8988T (cell line): Measurements from ENCODE around the gene APLNR.

Source experiments
- DNase-seq: peaks from one replicate; pipeline ENCODE4 v3.0.0; 2011

APLNR gene

DNA sequence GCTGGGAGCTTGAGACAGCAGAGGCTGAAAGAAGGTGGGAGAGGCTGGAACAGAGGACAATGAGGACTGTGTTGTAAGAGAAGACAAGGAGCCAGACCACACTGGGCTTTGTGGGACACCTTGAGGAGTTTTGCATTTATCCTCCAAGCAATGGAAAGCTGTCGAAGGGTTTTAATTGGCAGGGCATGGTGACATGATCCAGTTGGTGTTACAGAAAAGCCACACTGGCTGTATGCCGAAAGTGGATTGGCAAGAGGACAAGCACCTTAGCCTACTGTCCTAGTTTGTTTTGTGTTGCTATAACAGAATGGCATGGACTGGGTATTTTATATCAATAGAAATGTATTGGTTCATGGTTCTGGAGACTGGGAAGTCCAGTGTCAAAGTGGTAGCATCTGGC lies 14.0 kb upstream of the APLNR start:
- DNase-seq: no peak

DNA sequence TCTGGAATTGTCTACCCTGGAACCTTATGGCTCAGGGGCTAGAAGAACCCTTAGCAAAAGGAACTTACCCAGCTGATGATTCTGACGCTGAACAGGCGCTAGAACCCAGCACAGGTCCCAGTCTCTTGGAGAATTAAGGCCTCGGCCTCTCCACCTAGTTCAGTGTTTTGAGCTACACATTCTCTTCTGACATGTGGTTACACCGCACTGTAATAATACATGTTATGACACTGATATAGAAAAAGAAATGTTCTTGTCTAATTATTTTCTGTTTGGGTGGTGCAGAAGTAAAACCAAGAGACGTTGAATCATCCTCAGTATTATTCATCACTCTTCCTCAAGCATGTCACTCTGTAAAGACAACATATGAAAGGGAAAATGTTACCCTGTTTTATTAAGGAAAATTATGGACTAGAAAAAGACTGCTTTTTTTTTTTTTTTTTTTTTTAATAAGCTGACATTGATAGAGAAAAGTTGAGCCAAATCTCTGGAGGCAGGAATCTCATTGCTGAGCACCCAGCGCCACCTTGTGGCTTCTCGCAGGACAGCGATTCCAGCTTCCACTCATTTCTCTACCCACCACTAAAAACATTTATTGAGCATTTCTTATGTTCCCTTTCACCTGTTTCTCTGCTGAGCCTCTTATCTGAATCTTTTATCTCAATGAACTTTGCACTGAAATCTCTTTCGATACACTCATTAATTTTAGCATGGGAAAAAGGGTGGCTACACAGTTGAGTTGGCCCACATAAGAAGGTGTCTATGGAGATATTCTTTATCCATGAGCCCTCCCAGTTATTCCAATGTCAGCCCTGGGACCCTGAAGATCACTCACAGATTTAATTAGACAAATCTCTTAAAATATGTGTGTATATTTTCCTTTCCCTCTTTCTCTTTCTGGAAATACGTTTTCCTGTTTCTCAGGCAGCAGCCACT lies 12.6 kb upstream of the APLNR start:
- DNase-seq: no peak

DNA sequence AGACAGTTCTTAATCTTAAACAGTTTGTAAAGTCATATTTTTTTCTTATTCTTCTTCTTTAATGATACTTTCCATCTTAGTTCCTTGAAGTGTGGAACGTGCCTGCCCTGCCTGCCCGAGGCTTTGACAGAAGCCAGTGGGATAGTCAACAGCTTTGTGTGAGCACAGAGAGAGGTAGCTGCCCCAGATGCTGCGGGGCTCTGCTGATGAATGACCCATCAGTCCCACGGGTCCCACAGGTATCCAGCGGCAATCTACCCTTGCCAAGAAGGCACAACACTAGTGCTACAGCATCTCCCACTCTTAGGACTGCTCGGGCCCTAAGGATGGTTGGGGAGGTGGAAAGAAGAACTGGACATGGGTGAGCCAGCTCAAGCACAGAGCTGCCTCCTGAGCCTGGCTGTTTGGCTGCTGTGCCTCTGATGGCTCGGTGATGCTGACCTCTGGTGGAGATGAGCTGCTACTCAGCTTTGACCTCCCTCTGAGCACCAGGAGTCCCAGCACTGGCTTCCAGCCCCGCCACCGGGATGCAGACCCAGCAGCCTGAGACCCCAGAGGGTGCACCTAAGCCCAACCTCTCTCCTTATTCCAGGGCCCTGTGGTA lies 11.8 kb upstream of the APLNR start:
- peak; percentile 74 for DNase-seq

DNA sequence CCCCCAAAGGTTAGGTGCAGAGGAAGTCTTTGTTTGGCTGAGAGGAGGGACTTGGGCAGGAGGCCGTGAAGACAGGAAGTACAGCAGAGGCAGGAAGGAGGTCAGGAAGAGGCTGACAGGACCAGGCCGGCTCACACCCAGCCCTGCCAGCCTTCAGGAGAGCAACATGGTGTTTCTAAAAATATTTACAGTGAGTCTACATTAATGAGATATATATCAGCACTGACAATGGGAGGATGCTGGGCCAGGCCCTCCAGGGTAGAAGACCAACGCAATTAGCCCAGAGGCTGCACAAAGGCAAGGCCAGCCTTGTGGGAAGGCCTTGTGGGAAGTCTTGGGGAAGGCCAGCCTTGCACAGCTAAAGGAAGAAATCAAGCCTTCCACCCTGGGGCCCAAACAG lies 7.9 kb upstream of the APLNR start:
- no peak for DNase-seq

DNA sequence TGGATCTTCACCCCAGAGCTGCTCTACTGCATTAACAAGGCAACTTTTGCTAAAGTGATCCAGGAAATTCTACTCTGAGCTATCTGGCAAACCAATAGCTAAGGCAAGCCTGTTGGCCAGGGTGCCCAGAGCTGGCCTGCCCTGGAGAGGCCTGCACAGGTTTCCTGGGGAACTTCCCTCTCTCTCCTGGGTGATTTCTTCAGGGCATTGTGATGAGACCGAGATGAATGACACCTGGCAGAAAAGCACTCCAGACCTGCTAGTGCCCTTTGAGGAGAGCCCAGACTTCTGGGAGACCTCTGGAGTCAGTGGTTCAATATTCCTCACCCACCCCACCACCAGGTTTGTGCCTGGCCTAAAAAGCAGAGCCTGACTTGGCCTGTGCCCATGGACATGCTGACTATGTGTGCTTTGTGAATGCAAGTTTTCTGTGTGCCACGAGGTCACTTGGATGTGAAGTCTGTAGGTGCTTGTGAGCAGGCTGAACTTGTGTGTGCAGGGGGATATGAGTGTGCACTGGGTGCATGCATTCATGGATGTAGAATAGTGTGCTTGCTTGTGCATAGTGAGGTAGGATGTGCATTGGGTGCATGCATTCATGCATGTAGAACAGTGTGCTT lies 4.4 kb upstream of the APLNR start:
- no peak for DNase-seq

DNA sequence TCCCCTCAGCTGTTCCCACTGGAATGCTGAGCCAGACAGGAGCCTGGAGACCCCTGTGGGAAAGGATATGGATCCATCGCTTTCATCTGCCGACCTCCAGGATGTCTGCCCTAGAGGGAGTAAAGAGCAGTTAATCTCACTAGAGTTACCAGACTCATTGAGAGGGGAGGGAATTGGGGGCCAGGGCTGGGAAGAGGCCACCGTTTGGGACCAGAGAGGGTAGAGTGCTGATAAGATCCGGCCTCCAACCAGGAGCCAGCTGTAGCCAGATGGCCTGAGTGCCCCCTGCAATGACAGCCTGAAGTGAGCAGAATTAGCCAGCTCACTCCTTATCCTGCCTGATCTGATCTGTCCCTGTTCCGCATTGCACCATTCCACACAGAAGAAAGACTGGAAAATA lies 3.7 kb upstream of the APLNR start:
- DNase-seq: no peak

DNA sequence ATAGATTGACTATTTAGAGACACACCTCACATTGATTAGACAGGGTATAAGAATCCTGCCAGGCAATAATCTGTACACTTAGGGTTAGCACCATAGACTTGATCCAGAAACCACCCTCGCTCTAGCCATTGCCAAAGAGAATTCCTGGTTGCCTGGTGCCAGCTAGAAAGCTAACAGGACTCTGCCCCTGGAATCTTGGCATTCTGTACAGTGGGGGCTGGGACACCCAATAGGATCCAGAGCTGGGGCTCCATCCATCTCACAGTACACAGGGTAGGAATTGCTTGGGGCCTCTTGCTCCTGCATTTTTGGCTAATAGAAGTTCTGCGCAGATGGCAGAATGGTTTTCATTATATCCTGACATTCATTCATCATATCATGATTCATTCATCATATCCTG lies 3.0 kb upstream of the APLNR start:
- DNase-seq: no peak

DNA sequence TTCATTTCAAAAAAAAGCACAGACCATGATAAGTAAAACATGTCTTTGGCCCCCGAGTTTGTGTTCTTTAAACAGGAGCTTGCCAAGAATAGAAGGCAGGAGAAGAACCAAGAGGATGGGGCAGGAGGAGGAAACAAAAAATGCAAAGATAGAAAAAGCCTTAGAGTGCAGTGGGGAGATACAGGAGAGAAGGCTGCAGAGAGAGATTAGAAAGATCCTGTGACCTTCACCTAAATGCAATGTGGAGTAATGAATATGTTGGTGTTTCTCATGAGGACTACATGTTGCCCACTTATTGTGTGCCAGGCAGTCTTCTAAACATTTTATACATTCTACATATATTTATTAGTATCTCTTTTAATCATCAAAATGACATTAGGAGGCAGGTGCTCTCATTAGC lies 2.3 kb upstream of the APLNR start:
- DNase-seq: no peak

DNA sequence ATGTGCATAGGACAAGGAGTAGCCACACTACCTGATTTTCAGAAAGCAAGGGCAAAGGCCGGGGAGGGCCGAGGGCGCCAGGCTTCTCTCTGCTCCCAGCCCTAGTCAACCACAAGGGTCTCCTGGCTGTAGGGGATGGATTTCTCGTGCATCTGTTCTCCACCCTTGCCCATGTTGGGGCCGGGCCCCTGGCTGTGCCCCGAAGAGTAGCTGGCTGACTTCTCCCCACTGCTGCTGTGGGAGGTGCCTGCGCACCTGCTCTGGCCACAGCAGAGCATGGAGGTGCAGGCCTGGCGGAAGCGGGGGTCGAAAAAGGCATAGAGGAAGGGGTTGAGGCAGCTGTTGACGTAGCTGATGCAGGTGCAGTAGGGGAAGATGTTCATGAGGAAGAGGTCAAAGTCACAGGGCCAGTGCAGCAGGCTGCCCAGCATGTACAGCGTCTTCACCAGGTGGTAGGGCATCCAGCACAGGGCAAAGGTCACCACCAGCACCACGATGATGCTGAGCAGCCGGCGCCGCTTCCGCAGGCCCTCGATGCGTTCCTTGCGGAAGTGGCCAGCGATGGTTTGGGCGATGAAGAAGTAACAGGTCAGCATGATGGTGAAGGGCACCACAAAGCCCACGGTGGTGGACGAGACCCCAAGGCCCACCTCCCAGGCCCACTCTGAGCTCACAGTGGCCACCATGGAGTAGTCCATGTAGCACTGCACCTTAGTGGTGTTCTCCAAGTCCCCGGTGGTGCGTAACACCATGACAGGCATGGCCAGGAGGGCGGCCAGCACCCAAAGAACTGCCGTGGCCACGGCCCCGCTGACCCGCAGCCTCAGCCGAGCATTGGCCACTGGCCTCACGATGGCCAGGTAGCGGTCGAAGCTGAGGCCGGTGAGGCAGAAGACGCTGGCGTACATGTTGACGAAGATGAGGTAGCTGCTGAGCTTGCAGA lies 1.0 kb downstream of the APLNR start:
- no peak for DNase-seq

DNA sequence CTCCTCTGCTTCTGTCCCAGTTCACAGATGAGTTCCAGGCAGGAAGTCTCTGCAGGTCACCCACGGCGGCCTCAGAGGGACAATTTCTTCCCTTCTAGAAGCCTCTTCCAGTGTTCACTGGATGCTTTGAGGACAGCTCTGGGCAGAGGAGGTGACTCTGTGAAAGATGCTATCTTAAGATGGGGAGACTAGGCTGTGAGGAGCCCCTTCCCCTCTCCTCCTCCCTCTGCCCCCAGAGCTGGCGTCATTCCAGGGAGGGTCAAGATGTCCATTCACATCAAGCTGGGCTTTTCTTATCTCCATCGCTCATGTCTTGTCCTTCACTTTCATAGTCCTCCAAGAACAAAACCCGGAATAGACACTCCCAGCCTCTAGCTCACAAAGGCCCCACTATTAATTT lies 3.3 kb downstream of the APLNR start:
- no peak for DNase-seq

DNA sequence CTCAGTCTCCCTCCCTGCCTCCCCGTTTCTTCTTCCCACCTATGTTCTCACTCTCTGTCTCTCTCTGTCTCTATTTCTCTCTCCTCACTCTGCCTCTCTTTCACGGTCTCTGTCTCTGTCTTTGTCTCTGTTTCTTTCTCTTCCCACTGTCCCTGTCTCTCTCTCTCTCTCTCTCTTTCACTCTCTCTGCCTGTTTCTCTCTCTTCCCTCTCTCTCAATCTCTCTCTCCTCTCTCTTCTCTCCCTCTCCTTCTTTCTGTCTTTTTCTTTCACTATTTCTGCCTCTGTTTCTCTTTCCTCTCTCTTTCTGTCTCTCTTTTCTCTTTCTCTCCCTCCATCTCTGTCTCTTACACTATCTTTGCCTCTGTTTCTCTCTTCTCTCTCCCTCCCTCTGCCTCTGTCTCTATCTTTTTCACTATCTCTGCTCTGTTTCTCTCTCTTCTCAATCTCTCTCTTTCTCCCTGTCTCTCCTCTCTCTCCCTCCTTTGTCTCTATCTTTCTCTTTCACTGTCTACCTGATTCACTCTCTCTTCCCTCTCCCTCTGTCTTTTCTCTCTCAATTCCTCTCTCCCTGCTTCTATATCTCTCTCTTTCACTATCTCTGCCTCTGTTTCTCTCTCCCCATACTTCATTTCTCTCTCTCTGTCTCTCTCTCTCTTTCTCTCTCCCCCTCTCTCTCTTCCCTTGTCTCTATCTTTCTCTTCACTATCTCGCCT lies 5.4 kb downstream of the APLNR start:
- no peak for DNase-seq

DNA sequence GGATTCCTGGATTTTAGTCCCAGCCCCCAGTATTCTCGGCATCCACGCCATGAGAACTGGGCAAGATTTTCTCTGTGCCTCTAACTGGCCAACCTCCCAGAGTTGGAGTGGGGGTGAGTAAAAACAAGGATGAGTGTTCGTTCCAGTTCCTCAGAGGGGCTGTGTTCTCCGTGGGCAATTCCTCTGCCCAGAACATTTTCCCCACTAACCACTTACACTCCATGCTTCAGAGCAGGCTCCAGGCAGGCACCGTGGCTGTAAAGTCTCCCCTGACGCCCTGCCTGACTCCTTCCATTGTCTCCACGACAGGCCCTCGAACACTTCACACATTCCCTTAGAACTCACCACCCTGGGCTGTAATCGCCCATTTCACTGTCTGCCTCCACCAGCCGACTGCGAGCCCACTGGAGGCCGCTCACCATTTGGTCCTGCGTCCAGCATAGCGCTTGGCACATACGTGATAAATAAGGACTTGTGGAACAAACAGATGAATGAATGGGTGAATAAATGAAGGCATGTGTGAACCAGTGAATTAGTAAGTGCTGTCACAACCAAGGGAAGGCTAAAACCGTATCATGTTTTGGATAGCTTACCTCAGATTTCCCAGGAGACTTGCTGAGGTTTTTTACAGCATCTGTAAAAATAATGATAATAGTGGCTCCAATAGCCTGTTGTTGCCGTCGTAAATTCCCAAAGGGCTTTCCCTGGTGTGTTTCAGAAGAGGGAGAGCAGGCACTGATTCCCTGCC lies 6.1 kb downstream of the APLNR start:
- no peak for DNase-seq

DNA sequence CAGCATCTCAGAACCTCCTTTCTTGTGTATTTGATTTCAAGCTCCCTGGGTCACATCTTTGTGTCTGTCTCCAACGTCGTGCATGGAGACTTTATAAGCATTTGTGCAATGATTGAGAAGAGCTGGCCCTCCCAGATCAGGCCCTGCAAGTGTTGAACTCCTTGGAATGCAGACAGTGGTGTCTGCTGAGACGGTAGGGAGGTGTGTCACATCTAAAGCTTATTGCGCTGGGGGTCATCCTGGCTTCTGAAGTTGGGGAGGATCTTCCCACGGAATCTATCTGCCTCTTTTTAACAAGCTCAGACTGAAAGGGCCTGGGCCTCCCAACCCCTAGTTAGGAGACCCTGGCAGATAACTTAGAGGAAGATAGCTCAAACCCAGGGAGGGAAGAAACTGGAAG lies 6.7 kb downstream of the APLNR start:
- DNase-seq: no peak

DNA sequence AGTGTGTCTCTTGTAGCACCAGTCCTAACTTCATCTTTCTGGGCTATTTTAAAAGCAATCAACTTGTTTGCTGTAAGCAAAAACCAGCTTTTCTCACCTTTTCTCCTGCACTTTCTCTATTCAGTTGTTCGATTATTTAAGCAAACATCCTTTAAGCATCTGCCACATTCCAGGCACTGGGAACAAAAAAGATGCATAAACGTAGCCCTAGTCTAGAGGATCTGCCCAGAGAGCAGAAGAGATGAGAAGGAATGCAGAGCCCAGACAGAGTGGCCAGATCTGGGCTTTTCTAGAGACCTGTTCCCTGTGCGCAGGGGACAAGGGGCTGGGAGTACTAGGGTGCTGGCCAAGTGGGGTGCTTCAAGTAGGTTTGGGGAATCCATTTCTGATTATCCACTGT lies 8.4 kb downstream of the APLNR start:
- no peak for DNase-seq

DNA sequence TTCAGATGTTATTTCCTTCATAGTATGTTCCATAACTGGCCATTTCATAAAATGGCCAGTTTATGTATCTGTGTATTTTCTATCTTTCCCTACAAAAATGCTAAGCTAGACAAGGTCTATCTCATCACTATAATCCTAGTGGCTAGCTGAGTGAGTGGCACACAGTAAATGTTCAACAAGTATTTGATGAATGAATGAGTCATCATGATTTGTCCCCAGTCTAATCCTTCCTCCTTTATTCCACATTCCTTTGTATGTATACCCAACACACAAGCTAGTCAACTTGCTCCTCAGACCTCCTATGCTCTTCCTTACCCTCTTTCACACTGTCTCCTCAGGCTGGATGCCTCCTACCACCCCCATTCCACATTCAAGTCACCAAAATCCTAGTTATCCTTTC lies 12.5 kb downstream of the APLNR start:
- no peak for DNase-seq

DNA sequence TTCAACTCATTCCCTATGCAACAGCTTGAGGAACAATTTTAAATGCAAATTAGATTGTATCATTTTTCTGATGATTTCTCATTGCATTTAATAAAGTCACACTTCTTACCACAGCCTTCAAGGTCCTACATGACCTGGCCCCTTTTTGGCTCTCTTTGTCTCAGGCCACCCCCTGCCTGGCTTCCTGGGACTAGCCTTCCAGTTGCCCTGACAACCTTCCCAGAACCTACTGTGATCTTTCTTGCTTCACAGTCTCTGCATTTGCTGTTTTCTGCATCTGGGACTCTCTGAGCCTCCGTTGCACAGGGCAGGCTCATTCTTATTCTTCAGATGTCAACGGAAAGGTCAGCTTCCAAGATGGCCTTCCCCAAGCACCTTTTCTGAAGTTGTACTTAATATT lies 12.9 kb downstream of the APLNR start:
- no peak for DNase-seq

DNA sequence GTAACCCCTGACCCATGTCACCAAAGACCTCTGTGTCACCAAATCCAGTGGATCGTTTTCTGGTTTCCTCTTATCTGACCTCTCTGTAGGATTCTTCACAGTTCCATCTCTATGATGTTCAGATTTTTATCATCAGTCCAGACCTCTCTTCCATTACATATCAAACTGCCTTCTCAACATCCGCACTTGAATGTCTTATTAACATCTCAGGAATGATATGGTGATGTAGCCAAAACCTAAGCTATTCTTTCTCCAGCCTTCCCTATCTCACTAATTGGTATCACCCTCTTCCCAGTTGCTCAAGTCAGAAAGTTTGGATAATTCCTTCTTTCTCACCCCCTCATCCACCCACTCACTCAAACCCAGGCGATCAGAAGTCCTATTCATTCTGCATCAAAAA lies 13.4 kb downstream of the APLNR start:
- no peak for DNase-seq

DNA sequence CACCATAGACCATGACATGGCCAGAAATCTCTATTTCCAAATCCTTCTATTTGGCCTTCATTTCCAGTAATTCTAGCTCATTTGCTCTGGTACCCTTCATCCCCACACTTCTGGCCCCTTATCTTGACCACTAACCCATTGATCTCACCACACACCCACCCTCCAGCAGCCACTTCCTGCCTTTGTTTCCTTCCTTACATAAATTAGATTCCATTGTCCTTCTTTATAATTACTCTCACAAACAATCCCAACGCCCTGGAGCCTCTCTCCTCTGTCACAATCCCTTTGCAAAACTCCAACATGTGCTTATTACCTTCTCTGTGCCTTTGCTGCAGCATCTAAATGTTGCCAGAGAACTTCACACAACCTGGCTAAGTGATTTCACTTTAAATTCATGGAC lies 14.8 kb downstream of the APLNR start:
- no peak for DNase-seq

DNA sequence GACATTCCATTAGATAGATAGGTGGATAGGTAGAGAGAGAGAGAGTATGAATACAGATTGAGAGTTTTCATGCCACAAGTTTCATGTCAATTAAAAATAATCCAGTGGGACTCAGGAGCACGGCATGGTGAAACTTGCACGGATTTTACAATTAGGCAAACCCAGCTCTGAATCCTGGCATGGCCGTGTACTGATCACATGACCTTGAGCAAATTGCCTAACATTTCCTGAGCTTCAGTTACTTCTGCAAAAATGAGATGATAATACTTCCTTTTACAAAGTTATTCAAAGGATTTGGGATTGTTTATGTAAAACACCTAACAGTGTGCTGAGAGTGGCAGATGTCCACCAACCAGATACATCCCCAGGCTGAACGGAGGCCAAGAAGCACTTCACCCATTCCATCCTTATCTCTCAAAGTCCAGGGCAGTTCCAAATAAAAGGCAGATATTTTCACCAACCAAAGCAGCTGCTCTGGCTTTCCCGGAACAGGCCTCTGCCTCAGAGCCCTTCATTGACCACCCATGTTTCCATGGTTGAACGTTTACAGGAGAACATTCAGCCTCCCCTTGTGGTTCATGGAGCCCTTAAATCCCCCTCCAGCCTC lies 17.9 kb downstream of the APLNR start:
- no peak for DNase-seq

DNA sequence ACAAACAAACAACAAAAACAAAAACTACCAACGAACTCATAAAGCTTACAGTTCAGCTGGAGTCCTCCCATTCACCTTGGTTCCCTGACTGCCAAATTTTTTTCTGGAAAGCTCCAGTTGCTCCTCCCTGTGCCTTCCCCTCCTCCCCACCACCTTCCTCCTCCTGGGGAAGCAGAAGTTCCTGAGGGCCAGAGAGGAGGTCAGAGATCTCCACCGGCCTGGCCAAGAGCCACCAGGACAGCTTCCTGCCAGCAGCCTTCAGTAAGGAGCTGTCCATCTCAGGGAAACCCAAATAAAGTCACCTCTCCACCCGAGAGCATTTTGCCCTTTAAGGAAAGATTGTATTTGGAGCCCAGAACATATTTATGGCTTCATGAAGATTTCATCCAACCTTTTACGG lies 20.0 kb downstream of the APLNR start:
- DNase-seq: no peak

DNA sequence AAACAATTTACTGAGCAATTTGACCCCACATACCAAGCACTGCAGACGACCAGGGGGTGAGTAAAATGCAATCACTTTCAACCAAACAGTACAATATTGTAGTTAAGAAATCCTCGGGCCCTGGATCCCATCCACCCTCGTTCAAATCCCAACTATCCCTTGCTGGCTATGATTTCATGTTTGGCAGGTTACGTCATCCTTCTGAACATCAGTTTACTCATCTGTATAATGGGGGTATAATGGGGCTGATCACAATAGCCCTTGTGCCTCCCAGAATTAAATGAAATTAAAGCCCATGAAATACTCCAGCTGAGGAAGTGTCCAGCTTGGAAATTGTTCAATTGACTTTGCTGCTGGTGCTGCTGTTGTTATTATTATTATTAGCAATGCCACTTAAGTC lies 20.6 kb downstream of the APLNR start:
- DNase-seq: no peak
